ENCODE data around the gene TCOF1.

Gene TCOF1

GRCh38 chr5:150394912-150395687 is 37.6 kb downstream of the TCOF1 start:
- TF ChIP-seq GATA2 (IDR thresholded peaks at IDR 0.05; ENCODE audit: low read depth, low read length): no peak
- TF ChIP-seq GATA3 (IDR thresholded peaks at IDR 0.05; ENCODE audit: low read depth, low read length): no peak

- TF ChIP-seq GATA2 (IDR thresholded peaks at IDR 0.05; ENCODE audit: low read depth, low read length) (no peak), GATA3 (IDR thresholded peaks at IDR 0.05; ENCODE audit: low read depth, low read length) (no peak)
Observed at GRCh38 chr5:150395688-150395975, 38.1 kb downstream of the TCOF1 start.

GRCh38 chr5:150396267-150396666 is 38.8 kb downstream of the TCOF1 start:
- TF ChIP-seq GATA3 (IDR thresholded peaks at IDR 0.05; ENCODE audit: low read depth, low read length): no peak
- TF ChIP-seq GATA2 (IDR thresholded peaks at IDR 0.05; ENCODE audit: low read depth, low read length): no peak

- no peak for TF ChIP-seq GATA3 (IDR thresholded peaks at IDR 0.05; ENCODE audit: low read depth, low read length)
- TF ChIP-seq GATA2 (IDR thresholded peaks at IDR 0.05; ENCODE audit: low read depth, low read length): no peak
Observed at GRCh38 chr5:150397146-150397781, 39.8 kb downstream of the TCOF1 start.

GRCh38 chr5:150397782-150398721 is 40.6 kb downstream of the TCOF1 start:
- TF ChIP-seq GATA2 (IDR thresholded peaks at IDR 0.05; ENCODE audit: low read depth, low read length) (no peak), GATA3 (IDR thresholded peaks at IDR 0.05; ENCODE audit: low read depth, low read length) (no peak)

- TF ChIP-seq GATA3 (IDR thresholded peaks at IDR 0.05; ENCODE audit: low read depth, low read length): no peak
- TF ChIP-seq GATA2 (IDR thresholded peaks at IDR 0.05; ENCODE audit: low read depth, low read length): no peak
Observed at GRCh38 chr5:150398722-150399523, 41.4 kb downstream of the TCOF1 start.

GRCh38 chr5:150399524-150400211 is 42.2 kb downstream of the TCOF1 start:
- no peak for TF ChIP-seq GATA2 (IDR thresholded peaks at IDR 0.05; ENCODE audit: low read depth, low read length)
- no peak for TF ChIP-seq GATA3 (IDR thresholded peaks at IDR 0.05; ENCODE audit: low read depth, low read length)

- TF ChIP-seq GATA3 (IDR thresholded peaks at IDR 0.05; ENCODE audit: low read depth, low read length): no peak
- TF ChIP-seq GATA2 (IDR thresholded peaks at IDR 0.05; ENCODE audit: low read depth, low read length): no peak
Observed at GRCh38 chr5:150400316-150401075, 43.0 kb downstream of the TCOF1 start.

- TF ChIP-seq GATA3 (IDR thresholded peaks at IDR 0.05; ENCODE audit: low read depth, low read length) (no peak), GATA2 (IDR thresholded peaks at IDR 0.05; ENCODE audit: low read depth, low read length) (peak; percentile 46; the same call in 1 of the 2 replicates)
Observed at GRCh38 chr5:150401076-150401375, 43.5 kb downstream of the TCOF1 start.

GRCh38 chr5:150401376-150402228 is 44.1 kb downstream of the TCOF1 start:
- TF ChIP-seq GATA2 (IDR thresholded peaks at IDR 0.05; ENCODE audit: low read depth, low read length) (no peak), GATA3 (IDR thresholded peaks at IDR 0.05; ENCODE audit: low read depth, low read length) (no peak)

- TF ChIP-seq GATA2 (IDR thresholded peaks at IDR 0.05; ENCODE audit: low read depth, low read length) (no peak), GATA3 (IDR thresholded peaks at IDR 0.05; ENCODE audit: low read depth, low read length) (no peak)
Observed at GRCh38 chr5:150402229-150402773, 44.8 kb downstream of the TCOF1 start.
